Hypothalamus (tissue), 51 donors: ENCODE measurements around the gene OPRM1.
A peak's percentile ranks its signal among the peaks of the same experiment; 100 is the strongest.
"Not testable (repeated sequence)": the region's sequence is repeated elsewhere in the genome, so short reads cannot be mapped to it uniquely, and the experiment has no call there.

Experiments used
- DNase-seq, 51 donors: peaks; one replicate each; lab custom pipeline; 2025; lab: John Stamatoyannopoulos, UW

Gene OPRM1

DNA sequence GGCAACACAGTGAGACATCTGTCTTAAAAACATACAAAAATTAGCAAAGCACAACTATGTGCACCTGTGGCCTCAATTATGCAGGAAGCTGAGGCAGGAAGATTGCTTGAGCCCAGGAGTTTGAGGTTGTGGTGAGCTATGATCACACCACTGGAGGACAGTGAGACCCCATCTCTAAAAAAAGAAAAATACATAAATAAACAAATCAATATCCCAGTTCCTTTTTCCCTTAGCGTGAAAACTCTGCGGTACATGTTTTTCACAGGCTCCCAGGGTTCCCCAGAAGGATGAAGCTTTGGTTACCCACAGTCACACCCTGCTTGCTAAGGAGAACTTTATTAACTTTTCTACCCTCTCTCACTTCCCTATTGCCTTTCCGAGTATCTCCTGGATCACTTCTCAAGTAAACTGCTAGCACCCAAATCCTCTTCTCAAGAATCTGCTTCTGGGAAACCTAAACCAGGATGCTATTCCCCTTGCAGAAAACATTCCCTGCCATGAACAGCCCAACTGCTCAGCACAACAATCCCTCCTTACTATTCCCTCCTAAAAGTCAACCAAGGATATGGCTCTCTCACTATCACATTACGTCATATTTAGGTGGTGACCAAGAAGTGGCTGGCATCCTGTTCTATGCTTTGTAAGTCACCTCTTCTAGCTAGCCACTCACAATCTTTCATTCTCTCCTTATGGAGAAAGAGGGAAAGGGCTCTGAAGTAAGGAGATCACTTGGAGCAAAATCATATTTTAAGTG, 195.2 kb downstream of the OPRM1 start:
- DNase-seq, result no peak

DNA sequence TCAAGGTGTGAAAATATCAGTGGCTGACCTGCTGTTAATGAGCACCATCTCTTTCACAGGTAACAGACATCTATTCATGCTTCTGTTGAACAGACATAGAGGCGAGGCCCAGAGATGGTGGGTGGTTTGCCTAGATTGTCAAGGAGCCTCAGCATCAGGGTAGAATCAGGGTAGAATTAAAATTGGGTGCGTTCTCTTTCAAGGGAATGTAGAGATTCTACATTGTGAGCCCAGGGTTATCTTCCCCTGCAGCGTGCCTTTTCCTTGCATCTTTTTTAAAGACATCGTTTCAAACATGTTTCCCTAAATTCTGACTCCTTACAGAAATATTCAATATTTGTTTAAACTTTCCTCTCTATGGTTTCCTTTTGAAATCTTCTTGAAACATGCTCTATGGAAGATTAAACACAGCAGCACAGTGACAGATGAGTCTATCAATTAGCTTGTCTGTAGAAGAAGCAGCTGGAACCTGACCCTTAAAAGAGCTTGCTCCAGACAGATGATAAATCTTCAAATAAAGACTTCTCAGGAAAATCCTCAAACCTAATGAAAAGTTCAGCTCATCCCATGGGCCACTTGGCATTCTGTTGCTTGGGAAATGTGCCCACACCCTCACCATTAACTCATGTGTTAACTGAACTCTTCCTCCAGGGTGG, 197.7 kb downstream of the OPRM1 start:
- DNase-seq, result no peak

GRCh38 chr6:154238831-154239230, 199.8 kb downstream of the OPRM1 start:
- DNase-seq, result no peak

GRCh38 chr6:154239392-154239791, 200.4 kb downstream of the OPRM1 start:
- no peak for DNase-seq

GRCh38 chr6:154241061-154241460, 202.0 kb downstream of the OPRM1 start:
- not testable (repeated sequence) for DNase-seq

- no peak for DNase-seq
Observed at GRCh38 chr6:154241581-154241980, 202.5 kb downstream of the OPRM1 start.

DNA sequence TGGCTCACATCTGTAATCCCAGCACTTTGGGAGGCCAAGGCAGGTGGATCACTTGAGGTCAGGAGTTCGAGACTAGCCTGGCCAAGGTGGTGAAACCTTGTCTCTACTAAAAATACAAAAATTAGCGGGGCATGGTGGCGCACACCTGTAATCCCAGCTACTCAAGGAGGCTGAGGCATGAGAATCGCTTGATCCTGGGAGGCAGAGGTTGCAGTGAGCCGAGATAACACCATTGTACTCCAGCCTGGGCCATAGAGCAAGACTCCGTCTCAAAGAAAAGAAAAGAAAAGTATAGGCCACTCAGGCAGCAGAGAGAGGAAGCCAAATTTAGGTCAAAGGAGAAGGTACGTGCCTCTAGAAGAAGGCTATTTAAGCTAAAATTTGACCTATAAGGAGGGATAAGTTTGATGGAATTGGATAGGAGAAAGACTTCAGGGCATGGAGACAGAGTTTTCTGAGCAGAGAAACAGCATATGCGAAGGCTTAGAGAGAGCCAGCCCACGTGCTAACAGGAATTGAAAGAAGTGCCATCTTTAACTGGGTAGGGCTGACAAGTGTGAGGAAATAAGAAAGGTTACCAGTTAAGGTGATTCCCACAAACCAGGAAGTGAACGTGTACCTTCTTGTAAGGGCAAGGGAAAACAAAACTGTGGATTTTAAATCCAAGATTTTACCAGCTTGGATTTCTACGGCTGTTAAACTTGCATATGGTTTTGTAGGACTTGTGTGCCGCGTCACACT, 203.7 kb downstream of the OPRM1 start:
- no peak for DNase-seq

GRCh38 chr6:154243793-154244750, 205.0 kb downstream of the OPRM1 start:
- DNase-seq, result no peak

DNA sequence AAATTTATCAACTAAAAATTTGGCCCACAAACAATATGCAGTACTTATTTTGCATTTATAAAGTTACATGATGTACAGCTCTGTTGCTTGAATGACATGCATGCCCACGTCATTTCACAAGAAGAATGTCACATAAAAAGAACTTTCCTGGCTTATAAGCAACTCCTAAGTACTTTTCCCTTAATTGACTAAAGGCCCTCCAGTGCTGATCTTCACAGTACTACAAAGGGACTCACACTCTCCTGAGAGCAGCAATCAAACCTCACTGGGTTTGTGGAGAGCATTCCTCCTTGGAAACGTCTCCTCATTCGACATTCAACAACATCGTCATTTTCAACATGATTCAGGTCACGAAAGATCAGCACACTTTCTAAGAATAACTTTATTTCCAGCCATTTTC, 206.5 kb downstream of the OPRM1 start:
- peak in 1 of 51 donors; percentile 27 for DNase-seq

DNA sequence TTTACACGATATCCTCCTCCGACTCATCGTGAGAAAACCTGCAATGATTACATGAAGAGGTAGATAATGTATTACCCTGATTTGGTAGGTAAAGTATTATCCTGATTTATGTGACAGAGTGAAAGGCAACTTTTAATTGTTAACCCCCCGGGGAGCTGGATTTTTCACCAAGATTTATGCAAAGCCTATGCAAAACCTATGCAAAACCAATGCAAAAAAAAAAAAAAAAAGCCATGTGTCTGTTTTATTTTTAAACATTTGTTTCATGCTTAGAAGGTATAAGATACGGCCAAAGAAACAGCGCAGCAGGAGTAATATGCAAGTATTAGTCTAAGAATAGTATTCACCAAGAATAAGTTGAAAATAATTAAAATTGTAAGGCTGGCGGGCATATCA, 207.7 kb downstream of the OPRM1 start:
- DNase-seq, result no peak

DNA sequence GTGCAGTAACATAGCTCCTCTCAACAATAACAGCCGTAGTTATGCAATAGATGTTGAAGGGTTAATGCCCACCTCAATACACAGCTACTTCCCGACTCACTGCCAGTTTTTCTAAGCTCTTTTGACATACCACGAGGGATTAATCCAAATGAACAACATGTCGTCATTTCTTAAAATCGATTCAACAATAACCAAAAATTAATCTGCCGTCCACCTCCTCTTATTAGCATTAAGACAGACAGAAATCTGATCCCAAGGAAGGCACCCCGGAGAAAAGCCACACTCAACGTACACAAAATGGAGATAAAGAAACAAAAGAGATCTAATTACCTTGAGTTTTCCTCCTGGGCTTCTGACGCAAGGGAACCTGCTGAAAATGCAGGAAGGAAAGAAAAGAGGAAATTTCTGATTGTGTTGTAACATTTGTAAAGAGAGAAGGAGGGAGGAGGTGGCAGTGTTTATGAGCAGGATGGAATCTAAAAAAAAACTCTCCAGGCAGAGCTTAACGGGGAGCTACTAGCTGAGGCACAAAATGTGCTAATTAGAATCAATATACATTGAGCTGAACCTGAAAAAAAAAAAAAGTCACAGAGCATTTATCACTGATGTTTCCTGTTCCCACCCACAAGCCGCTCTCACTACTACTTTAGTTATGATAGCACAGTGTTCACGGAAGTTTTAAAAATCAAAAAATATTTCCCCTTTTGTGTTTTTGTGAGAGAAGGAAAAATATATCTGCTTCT, 208.2 kb downstream of the OPRM1 start:
- peak in 1 of 51 donors; percentile 73 for DNase-seq

DNA sequence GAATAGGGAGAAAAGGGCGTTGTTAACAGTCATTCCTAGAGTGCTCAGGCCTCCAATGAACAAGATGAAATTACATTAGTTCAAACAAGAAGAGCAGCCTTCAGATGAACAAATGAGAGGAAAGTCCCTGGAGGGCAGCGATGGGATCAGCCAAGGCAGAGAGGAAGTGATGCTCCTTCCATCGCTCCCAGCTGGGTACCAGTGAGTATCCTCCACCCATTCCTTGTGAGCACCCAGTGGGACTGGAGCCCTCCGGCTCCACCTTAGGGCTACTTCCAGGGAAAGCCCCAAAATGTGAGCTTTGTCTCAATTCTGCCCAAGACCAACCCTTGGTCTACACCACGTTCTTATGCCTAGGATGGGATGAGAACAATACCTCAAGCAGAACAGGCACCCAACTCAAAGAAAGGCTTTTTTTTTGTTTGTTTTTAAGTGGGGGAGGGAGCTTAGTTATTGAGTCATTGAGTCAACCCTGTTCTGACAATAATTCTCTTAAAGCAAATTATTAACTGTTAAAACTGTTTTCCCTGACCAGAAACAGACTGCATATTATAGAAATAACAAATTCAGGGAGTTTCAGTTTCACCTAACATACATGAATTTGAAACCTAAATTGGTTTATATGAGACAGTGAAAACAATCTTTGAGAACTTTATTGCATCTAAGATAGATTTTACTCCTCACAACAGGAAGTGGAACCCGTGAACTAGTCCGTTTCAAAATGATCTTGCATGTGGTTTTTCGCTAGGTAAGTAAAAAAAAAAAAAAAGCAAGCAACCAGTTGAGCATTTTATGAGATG, 210.7 kb downstream of the OPRM1 start:
- no peak for DNase-seq

DNA sequence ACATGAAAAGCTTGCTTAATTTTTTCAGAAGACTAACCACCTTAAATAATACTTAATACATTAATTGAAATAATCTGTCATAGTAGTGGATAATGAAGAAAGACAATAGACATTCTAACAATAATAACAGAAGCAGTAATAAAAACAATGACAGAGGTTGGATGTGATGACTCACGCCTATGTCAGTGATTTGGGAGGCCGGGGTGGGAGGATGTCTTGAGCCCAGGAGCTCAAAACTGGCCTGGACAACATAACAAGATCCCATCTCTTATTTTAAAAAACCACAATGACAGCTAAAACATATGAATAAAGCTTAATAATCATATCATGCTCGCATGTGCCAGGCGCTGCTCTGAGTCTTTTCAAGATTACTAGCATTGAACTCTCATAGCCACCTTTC, 212.1 kb downstream of the OPRM1 start:
- DNase-seq, result no peak

DNA sequence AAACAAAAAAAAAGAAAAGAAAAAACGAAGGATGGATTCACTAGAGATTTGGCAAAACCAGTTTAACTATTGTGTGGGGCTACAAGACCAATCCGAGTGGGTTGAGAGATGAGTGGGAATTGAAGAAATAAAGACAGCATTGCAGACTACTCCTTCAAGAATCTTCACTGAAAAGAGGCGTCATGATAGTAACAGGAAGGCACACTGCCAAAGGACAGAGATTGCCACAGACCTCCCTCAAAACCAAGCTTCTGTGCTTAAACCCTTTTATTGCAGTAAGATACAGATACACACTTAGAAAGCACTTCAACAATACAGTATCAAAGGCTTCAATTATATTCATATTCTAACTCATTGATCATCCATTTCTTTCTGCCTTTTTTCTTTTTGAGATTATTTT, 213.6 kb downstream of the OPRM1 start:
- no peak for DNase-seq

GRCh38 chr6:154257067-154257466, 218.0 kb downstream of the OPRM1 start:
- peak in 2 of 51 donors; percentile 6 to 31 for DNase-seq

DNA sequence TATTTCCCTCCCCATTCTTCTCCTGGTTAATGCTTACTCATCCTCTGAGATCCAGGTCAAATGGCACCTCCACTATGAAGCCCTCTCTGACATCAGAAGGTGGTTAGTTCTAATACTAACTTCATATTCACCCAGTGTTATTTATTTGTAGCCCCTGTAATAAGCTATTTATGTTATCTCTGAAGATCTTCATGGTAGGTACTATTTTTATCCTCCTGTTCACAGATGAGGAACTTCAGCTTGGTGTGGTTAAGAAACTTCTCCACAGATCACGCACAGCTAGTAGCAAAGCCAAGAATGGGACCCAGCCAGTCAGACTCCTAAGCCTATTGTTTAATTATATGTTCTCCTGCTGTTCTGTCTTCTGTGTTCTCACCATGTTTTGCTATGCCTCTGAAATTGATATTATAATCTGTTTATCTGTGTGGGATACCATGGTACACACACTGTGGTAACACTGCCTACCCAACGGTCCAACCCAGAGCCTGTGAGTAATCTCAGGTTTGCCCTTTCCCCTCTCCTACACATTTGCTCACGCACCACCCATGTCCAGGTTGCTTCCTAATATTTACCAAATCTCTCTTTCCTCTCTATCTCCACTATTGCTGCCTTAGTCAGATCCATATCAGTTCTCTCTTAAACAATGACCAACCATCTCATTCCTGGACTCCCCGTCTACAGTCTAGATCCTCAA, 219.2 kb downstream of the OPRM1 start:
- DNase-seq, result no peak

- no peak for DNase-seq
Observed at GRCh38 chr6:154261688-154262397, 222.8 kb downstream of the OPRM1 start.
